Activated gamma-delta T cell (primary cell): ENCODE data around the gene ADSS1.

ENCODE experiments used
- DNase-seq: peaks from one replicate; lab custom pipeline; 2025; lab: John Stamatoyannopoulos, UW

ADSS1 gene

GRCh38 chr14:104734601-104734990 lies 10.6 kb downstream of the ADSS1 start:
- no peak for DNase-seq

- no peak for DNase-seq
These were observed 11.2 kb downstream of the ADSS1 start for GRCh38 chr14:104734991-104735779.

- no peak for DNase-seq
These were observed 12.0 kb downstream of the ADSS1 start for GRCh38 chr14:104735830-104736642.

GRCh38 chr14:104738375-104739019 lies 14.5 kb downstream of the ADSS1 start:
- no peak for DNase-seq

GRCh38 chr14:104739026-104739425 lies 15.0 kb downstream of the ADSS1 start:
- no peak for DNase-seq

GRCh38 chr14:104739546-104740516 lies 15.8 kb downstream of the ADSS1 start:
- no peak for DNase-seq

GRCh38 chr14:104741108-104741802 lies 17.2 kb downstream of the ADSS1 start:
- DNase-seq = no peak

- DNase-seq = no peak
These were observed 17.8 kb downstream of the ADSS1 start for GRCh38 chr14:104741803-104742251.

- DNase-seq = no peak
These were observed 18.8 kb downstream of the ADSS1 start for GRCh38 chr14:104742586-104743455.

- DNase-seq = no peak
These were observed 19.7 kb downstream of the ADSS1 start for GRCh38 chr14:104743461-104744380.

GRCh38 chr14:104744484-104744883 lies 20.5 kb downstream of the ADSS1 start:
- no peak for DNase-seq

GRCh38 chr14:104745431-104745830 lies 21.4 kb downstream of the ADSS1 start:
- no peak for DNase-seq

GRCh38 chr14:104746071-104746545 lies 22.1 kb downstream of the ADSS1 start:
- no peak for DNase-seq

GRCh38 chr14:104746934-104747481 lies 23.0 kb downstream of the ADSS1 start:
- DNase-seq = no peak

GRCh38 chr14:104747876-104748275 lies 23.8 kb downstream of the ADSS1 start:
- no peak for DNase-seq

- DNase-seq = no peak
These were observed 25.2 kb downstream of the ADSS1 start for GRCh38 chr14:104749111-104749649.

GRCh38 chr14:104750056-104750752 lies 26.2 kb downstream of the ADSS1 start:
- no peak for DNase-seq
